Mucosa of descending colon (tissue), 3 donors: ENCODE measurements around the gene OR5AR1. TPM values are rescaled to one million over a fixed set of nuclear protein-coding genes. Genes with fewer than 3 reads are reported as not detected.
"Not testable (repeated sequence)": the region's sequence is repeated elsewhere in the genome, so short reads cannot be mapped to it uniquely, and the experiment has no call there.

Source experiments
- ATAC-seq: fragments of 200-7000 bp; cut with Tn5 transposase; one replicate; pipeline ENCODE4 v1.9.1; 2020; ENCODE audit warnings: mild to moderate bottlenecking, moderate library complexity
- DNase-seq, 3 donors: peaks; one replicate each; pipeline ENCODE4 v3.0.0-alpha.2; 2020
- H3K36me3 ChIP-seq: fragments of 200-600 bp; one replicate; pipeline ENCODE4 v1.8.0; 2021; ENCODE audit warnings: low read depth, mild to moderate bottlenecking
- H3K4me1 ChIP-seq: fragments of 200-600 bp; one replicate; pipeline ENCODE4 v1.8.0; 2021; ENCODE audit warnings: low read depth, mild to moderate bottlenecking
- H3K4me3 ChIP-seq: fragments of 200-600 bp; one replicate; pipeline ENCODE4 v1.8.0; 2021; ENCODE audit warnings: mild to moderate bottlenecking
- H3K9me3 ChIP-seq: fragments of 200-600 bp; one replicate; pipeline ENCODE4 v1.8.0; 2021; ENCODE audit warnings: mild to moderate bottlenecking
- intact Hi-C, 2 donors: fragments of 100-400 bp; cut with DNase I in 1 of 2; cut with micrococcal nuclease in 1 of 2; formaldehyde crosslinking; loops; one replicate each; pipeline versions ENCODE4 v1.11.0 to v1.11.1; 2022; cut with DNase I, micrococcal nuclease
- total RNA-seq, 3 donors: library from RNA; stranded (reverse); fragmentation: NEBNext Ultra II Directional in 2 of 3; extraction: Animal tissue kit (Norgen Biotek cat#: 25700) in 2 of 3; gene quantifications; one replicate each; pipeline versions ENCODE4 v1.2.1 to v1.2.4, GENCODE V29; 2021 to 2023
- TF ChIP-seq, protein P1 (sequence below): fragments of 200-600 bp; IDR thresholded peaks from one replicate; pipeline ENCODE4 v1.8.0; 2022; ENCODE audit warnings: antibody characterized with exemption, mild to moderate bottlenecking
- donor health status: DM: no; HTN: no; CAD: no; lungs with moderate emphysema.
- donor health status: DM: no; HTN: no; CAD: no.
- donor health status: DM: no; HTN: yes; CAD: no.

The OR5AR1 gene
- total RNA-seq, 3 donors from 2014 or later: not detected

DNA sequence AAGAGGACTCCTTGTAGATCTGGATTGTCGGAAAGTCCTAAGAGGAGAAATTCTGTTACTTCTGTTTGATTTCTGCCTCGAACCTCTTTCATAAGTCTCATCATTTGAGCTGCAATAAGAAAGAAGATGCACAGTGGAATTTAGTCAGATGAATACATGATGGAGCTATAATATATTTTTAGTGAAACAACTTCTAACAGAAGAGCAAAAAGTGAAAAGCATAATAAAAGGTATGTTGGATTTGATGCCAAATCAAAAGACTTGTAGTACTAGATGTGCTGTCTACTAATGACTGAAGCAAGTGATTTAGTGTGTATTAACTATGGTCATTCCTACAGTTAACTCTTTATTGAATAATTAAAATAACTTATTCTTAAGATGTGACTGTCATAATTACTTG lies 21.1 kb upstream of the OR5AR1 start, which contains the start of gene OR5AP2:
Gene OR5AP2 (minus strand): TSS at position 101 of the 400 bp plus-strand sequence. CDS start 0 bp downstream, at position 101.
- DNase-seq (no peak), ATAC-seq (no peak)
- H3K9me3 ChIP-seq: no peaks in the 10 kb centered on the region
- TF ChIP-seq, protein P1, sequence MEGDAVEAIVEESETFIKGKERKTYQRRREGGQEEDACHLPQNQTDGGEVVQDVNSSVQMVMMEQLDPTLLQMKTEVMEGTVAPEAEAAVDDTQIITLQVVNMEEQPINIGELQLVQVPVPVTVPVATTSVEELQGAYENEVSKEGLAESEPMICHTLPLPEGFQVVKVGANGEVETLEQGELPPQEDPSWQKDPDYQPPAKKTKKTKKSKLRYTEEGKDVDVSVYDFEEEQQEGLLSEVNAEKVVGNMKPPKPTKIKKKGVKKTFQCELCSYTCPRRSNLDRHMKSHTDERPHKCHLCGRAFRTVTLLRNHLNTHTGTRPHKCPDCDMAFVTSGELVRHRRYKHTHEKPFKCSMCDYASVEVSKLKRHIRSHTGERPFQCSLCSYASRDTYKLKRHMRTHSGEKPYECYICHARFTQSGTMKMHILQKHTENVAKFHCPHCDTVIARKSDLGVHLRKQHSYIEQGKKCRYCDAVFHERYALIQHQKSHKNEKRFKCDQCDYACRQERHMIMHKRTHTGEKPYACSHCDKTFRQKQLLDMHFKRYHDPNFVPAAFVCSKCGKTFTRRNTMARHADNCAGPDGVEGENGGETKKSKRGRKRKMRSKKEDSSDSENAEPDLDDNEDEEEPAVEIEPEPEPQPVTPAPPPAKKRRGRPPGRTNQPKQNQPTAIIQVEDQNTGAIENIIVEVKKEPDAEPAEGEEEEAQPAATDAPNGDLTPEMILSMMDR: no peak
- H3K4me3 ChIP-seq: no peak within 1 kb of the TSS
- H3K36me3 ChIP-seq: no peaks in the 10 kb centered on the region
- H3K4me1 ChIP-seq: no peaks in the 10 kb centered on the region
- intact Hi-C loops: no loop called here

DNA sequence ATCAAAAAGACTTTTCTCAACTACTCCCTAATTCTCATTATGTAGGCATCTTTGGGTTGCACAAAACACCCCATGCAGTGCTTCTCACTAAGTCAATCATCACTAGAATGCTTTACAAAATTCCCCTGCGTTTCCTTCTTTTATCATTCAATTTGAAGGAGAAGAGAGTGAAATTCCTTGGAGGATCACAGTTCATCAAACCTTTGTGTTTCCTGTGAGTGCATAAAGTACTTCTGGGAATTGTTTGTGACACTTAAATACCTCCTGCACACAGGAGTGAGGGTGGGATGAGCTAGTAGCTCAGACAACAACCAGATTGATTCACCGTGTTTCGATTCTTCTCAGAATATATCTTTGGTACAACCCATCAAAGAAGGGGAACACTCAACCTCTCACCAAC lies 3.7 kb upstream of the OR5AR1 start:
- Histone ChIP-seq H3K9me3 (no peaks in the 10 kb centered on the region), H3K4me1 (no peaks in the 10 kb centered on the region), H3K36me3 (no peaks in the 10 kb centered on the region), H3K4me3 (no peak overlapping the region)
- TF ChIP-seq, protein P1: no peak
- ATAC-seq: no peak
- intact Hi-C loops: no loop called here
- DNase-seq: no peak

DNA sequence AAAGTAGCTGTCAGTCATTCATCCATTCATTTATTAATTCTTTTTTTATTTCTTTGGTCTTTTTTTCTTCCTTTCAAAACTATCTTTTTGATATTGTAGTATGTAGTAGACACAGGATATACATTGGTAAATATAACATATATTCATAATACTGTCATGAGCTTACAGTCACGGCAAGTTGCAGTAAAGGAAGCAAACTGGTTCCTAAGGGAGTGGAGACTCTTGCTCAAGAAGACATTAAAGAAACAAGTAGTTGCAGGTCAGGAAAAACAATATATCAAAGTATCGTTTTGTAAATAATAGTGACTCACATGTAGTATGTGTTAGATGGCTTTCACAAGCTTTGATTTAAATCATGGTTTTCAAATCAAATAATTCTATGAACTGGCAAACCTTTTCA lies 7.5 kb downstream of the OR5AR1 start:
- DNase-seq (no peak), ATAC-seq (no peak)
- H3K4me1 ChIP-seq: no peaks in the 10 kb centered on the region
- no peaks in the 10 kb centered on the region for H3K36me3 ChIP-seq
- intact Hi-C loops: no loop called here
- TF ChIP-seq, protein P1: no peak
- no peaks in the 10 kb centered on the region for H3K9me3 ChIP-seq
- no peak overlapping the region for H3K4me3 ChIP-seq

DNA sequence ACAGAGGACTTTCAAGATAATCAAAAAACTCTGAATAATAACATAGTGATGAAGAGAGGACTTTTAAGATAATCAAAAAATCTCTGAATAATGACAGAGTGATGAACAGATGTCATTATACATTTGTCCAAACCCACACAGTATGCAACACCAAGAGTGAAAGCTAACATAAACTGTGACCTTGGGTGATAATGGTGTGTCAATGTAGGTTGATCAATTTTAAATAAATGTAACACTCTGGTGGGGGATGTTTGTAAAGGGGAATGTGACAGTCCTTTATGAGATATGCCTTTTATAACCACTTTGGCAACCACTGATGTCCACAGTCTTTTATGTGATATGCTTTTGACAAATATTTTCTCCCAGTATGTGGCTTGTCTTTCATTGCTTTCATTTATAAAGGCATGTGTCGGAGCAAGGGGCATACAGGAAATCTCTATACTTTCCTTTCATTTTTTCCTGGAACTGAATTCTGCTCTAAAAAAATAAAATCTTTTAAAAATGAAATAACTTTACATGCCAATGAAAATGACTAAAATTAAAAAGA lies 25.1 kb downstream of the OR5AR1 start:
- TF ChIP-seq, protein P1: no peak
- no peaks in the 10 kb centered on the region for H3K4me1 ChIP-seq
- intact Hi-C loops: no loop called here
- ATAC-seq (no peak), DNase-seq (no peak)
- H3K36me3 ChIP-seq: no peaks in the 10 kb centered on the region
- H3K4me3 ChIP-seq: no peak overlapping the region
- no peaks in the 10 kb centered on the region for H3K9me3 ChIP-seq

DNA sequence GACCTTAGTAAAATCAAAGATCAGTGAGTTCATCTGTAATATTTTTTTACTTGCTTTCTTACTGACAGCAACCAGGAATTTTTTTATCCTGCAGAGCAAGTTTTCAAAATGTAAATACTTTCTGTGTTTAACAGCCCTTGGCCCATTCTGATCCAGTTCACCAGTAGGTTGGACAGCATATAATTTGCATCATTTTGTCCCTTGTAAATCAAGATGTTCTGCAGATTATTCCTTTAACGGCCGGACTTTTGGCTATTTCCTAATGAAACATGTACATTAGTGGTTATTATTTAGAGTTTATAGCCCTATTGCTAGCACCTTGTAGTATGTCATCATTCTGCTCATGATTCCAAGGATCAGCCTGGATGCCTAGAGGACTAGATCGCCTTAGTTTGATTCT lies 27.7 kb downstream of the OR5AR1 start:
- intact Hi-C loops, H3K4me1 ChIP-seq, DNase-seq, ATAC-seq, H3K4me3 ChIP-seq, H3K36me3 ChIP-seq, H3K9me3 ChIP-seq: not testable (repeated sequence)

DNA sequence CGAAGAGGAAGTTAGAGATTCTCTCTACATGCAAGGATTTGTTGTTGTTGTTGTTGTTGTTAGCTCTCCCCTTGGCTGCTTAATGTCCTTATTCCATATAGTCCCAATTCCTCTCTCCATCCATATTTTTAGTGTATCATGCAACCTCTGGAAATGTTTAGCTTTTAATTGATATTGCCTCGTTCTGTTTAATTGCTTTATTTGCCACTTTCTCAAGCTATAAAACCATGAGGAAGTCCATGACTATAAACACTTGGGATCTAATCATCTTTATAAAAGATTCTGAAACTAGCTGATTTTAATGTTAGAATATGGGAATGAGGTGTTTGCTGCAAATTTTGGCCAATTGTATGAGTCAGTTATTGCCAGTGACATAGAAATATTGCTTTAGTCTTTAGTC lies 29.9 kb downstream of the OR5AR1 start:
- DNase-seq (no peak), ATAC-seq (peak; percentile 49)
- Histone ChIP-seq H3K4me1 (no peaks in the 10 kb centered on the region), H3K36me3 (no peaks in the 10 kb centered on the region), H3K4me3 (no peak overlapping the region), H3K9me3 (no peaks in the 10 kb centered on the region)
- TF ChIP-seq, protein P1: no peak
- intact Hi-C loops: no loop called here
